ENCODE measurements around the gene CYB561D1.

DNA sequence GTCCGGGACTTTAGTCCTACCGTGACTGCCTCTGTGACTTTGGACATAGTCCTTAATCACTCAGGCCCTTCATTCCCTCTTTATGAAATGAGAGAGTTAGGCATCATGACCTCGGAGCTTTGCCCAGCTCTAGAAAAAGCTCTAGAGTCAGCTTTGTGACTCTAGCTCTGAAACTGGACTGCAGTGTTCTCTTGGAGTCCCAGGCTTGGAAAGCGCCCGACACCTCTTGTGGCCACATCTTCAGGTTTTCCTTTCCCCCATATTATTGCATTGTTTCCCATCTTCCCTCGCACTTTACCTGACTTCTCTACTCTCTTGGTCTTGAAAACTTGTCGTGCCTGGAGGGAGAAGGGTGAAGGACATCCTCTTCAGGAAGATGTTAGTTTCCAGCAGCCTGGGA, 28.1 kb downstream of the CYB561D1 start:
- no peak for TF ChIP-seq EZH2 (IDR thresholded peaks at IDR 0.05)
- no peak for TF ChIP-seq POLR2AphosphoS5 (IDR thresholded peaks at IDR 0.05; ENCODE audit: borderline replicate concordance, low read depth, low read length)

Measured in SK-N-MC (cell line).